Measurements from ENCODE around the gene HEXA.

The HEXA gene

DNA sequence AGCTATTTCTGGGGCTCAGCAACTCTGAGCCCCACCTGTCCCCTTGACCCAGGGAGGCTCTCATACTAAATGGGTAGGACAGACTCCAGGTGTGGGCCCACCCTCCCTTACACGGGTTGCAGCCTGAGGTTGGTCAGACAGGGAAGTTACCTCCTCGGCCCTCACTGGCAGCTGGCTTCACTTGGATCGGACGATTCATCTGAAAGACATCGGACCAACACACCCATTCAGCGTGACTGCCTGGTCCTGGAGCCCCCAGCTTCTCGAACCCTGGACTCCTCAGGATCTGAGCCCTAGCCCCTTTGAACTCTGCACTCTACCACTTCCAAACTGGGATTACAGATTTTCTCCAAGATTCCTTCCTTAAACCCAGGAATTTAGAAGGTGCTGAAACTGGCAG is 71.2 kb downstream of the HEXA start:
- TF ChIP-seq, protein P1, sequence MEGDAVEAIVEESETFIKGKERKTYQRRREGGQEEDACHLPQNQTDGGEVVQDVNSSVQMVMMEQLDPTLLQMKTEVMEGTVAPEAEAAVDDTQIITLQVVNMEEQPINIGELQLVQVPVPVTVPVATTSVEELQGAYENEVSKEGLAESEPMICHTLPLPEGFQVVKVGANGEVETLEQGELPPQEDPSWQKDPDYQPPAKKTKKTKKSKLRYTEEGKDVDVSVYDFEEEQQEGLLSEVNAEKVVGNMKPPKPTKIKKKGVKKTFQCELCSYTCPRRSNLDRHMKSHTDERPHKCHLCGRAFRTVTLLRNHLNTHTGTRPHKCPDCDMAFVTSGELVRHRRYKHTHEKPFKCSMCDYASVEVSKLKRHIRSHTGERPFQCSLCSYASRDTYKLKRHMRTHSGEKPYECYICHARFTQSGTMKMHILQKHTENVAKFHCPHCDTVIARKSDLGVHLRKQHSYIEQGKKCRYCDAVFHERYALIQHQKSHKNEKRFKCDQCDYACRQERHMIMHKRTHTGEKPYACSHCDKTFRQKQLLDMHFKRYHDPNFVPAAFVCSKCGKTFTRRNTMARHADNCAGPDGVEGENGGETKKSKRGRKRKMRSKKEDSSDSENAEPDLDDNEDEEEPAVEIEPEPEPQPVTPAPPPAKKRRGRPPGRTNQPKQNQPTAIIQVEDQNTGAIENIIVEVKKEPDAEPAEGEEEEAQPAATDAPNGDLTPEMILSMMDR (conservative IDR thresholded peaks at IDR 0.05; ENCODE audit: low read length), result no peak
- TF ChIP-seq EZH2phosphoT487 (IDR thresholded peaks at IDR 0.05; ENCODE audit: borderline replicate concordance), result no peak
- no peaks in the 10 kb centered on the region for H3K4me1 ChIP-seq (ENCODE audit: insufficient read depth, low read length, poor library complexity, severe bottlenecking)
- no peak overlapping the region for H3K9ac ChIP-seq (ENCODE audit: low read depth, low read length, poor library complexity, severe bottlenecking)
- no peaks in the 10 kb centered on the region for H3K27me3 ChIP-seq (ENCODE audit: insufficient read depth, low read length, poor library complexity, severe bottlenecking)
- no peak overlapping the region for H3K4me3 ChIP-seq (ENCODE audit: low read length, poor library complexity, severe bottlenecking)
- H3K9me2 ChIP-seq (replicated peaks; ENCODE audit: low read depth, low read length), result no peaks in the 10 kb centered on the region
- H3K36me3 ChIP-seq (ENCODE audit: insufficient read depth, low read length), result no peaks in the 10 kb centered on the region
- no peak overlapping the region for H2AFZ ChIP-seq (ENCODE audit: low read length)
- H3K9me3 ChIP-seq (ENCODE audit: insufficient read depth, low read depth, low read length), result no peaks in the 10 kb centered on the region
- no peaks in the 10 kb centered on the region for H3K79me2 ChIP-seq (ENCODE audit: insufficient read depth, low read length)
- H4K20me1 ChIP-seq (ENCODE audit: insufficient read depth, low read length, poor library complexity, severe bottlenecking), result no peaks in the 10 kb centered on the region
- no peaks in the 10 kb centered on the region for H3F3A ChIP-seq (ENCODE audit: low read depth)
- H3K4me2 ChIP-seq (ENCODE audit: low read depth, low read length, poor library complexity, severe bottlenecking), result no peak overlapping the region

DNA sequence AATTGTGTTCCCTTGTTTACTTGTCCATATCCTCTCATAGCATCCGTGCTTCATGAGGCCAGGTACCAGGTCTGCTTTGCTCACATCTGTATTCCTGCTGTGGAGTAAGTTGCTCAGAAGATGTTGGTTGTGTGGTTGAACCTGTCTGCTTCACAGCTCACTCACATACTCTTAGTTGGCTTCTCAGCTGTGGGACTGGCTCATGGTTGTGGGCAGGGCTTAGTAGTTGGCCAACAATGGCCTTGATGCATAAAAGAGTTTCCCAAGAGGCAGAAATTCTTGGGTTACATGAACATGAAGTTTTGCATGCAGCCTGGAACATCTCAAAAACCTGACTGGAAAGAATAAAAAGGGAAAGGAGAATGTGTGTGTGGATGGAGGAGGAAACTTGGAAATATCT is 72.9 kb downstream of the HEXA start:
- Histone ChIP-seq H3K9ac (ENCODE audit: low read depth, low read length, poor library complexity, severe bottlenecking) (no peak overlapping the region), H2AFZ (ENCODE audit: low read length) (no peak overlapping the region), H3K4me2 (ENCODE audit: low read depth, low read length, poor library complexity, severe bottlenecking) (no peak overlapping the region), H3K36me3 (ENCODE audit: insufficient read depth, low read length) (no peaks in the 10 kb centered on the region), H3K4me1 (ENCODE audit: insufficient read depth, low read length, poor library complexity, severe bottlenecking) (no peaks in the 10 kb centered on the region), H3F3A (ENCODE audit: low read depth) (no peaks in the 10 kb centered on the region), H3K79me2 (ENCODE audit: insufficient read depth, low read length) (no peaks in the 10 kb centered on the region), H3K9me3 (ENCODE audit: insufficient read depth, low read depth, low read length) (no peaks in the 10 kb centered on the region), H3K27me3 (ENCODE audit: insufficient read depth, low read length, poor library complexity, severe bottlenecking) (no peaks in the 10 kb centered on the region), H3K9me2 (replicated peaks; ENCODE audit: low read depth, low read length) (no peaks in the 10 kb centered on the region), H3K4me3 (ENCODE audit: low read length, poor library complexity, severe bottlenecking) (no peak overlapping the region), H4K20me1 (ENCODE audit: insufficient read depth, low read length, poor library complexity, severe bottlenecking) (no peaks in the 10 kb centered on the region)
- TF ChIP-seq EZH2phosphoT487 (IDR thresholded peaks at IDR 0.05; ENCODE audit: borderline replicate concordance), result no peak
- TF ChIP-seq, protein P1 (conservative IDR thresholded peaks at IDR 0.05; ENCODE audit: low read length), result no peak

Data from Loucy (cell line).